HG03354 (cell line): ENCODE measurements around the gene CYP46A1.
"Not testable (repeated sequence)": the region's sequence is repeated elsewhere in the genome, so short reads cannot be mapped to it uniquely, and the experiment has no call there.

ENCODE experiments used
- ATAC-seq: cut with Tn5 transposase; IDR thresholded peaks from one replicate; pipeline ENCODE4 v1.9.1; 2021; ENCODE audit warnings: mild to moderate bottlenecking; ENCODE audit not compliant: unreplicated experiment, poor library complexity, severe bottlenecking

The CYP46A1 gene

GRCh38 chr14:99683619-99684409 lies at the start of gene CYP46A1:
TSS of gene CYP46A1 (plus strand) at chr14:99684298. CDS start at chr14:99684418, 120 bp downstream.
- ATAC-seq: peak; percentile 93

GRCh38 chr14:99634443-99634842 lies 49.7 kb upstream of the CYP46A1 start:
- no peak for ATAC-seq

GRCh38 chr14:99635116-99635515 lies 49.0 kb upstream of the CYP46A1 start:
- no peak for ATAC-seq

GRCh38 chr14:99636487-99636886 lies 47.6 kb upstream of the CYP46A1 start:
- no peak for ATAC-seq

GRCh38 chr14:99637624-99638023 lies 46.5 kb upstream of the CYP46A1 start:
- no peak for ATAC-seq

GRCh38 chr14:99642771-99643170 lies 41.3 kb upstream of the CYP46A1 start:
- ATAC-seq: not testable (repeated sequence)

- no peak for ATAC-seq
Observed at GRCh38 chr14:99643343-99643742, 40.8 kb upstream of the CYP46A1 start.

GRCh38 chr14:99644035-99644587 lies 40.0 kb upstream of the CYP46A1 start:
- no peak for ATAC-seq

GRCh38 chr14:99644723-99645544 lies 39.2 kb upstream of the CYP46A1 start, which contains the start of gene HHIPL1:
TSS of gene HHIPL1 (plus strand) at chr14:99645129. CDS start at chr14:99645208, 79 bp downstream.
- ATAC-seq: no peak

- ATAC-seq: no peak
Observed at GRCh38 chr14:99645545-99646505, 38.3 kb upstream of the CYP46A1 start.

- ATAC-seq: no peak
Observed at GRCh38 chr14:99647411-99647810, 36.7 kb upstream of the CYP46A1 start.

GRCh38 chr14:99648027-99648784 lies 35.9 kb upstream of the CYP46A1 start:
- no peak for ATAC-seq

GRCh38 chr14:99649219-99649618 lies 34.9 kb upstream of the CYP46A1 start:
- no peak for ATAC-seq

GRCh38 chr14:99649643-99650042 lies 34.5 kb upstream of the CYP46A1 start:
- no peak for ATAC-seq

- ATAC-seq: no peak
Observed at GRCh38 chr14:99650189-99650588, 33.9 kb upstream of the CYP46A1 start.

- ATAC-seq: no peak
Observed at GRCh38 chr14:99651953-99652746, 31.9 kb upstream of the CYP46A1 start.

- ATAC-seq: no peak
Observed at GRCh38 chr14:99654235-99654985, 29.7 kb upstream of the CYP46A1 start.
